Thyroid gland (tissue), 4 donors: ENCODE results near the gene ACTN3.

ENCODE experiments used
- CTCF ChIP-seq, 6 experiments: fragments of 200-600 bp in 3 of 6; fragments of 450-650 bp in 3 of 6; sonication (generic) in 3 of 6; IDR thresholded peaks; one replicate each; pipeline ENCODE4 v1.5.1; 2016 to 2019; ENCODE audit warnings: antibody characterized with exemption in 6 of 6, mild to moderate bottlenecking in 2 of 6, inconsistent platforms in 1 of 6, moderate library complexity in 1 of 6
- POLR2A ChIP-seq, 2 donors: fragments of 450-650 bp; IDR thresholded peaks; one replicate each; pipeline ENCODE4 v1.6.1; 2017; ENCODE audit warnings: antibody characterized with exemption in 2 of 2, mild to moderate bottlenecking in 2 of 2, moderate library complexity in 1 of 2

- TF ChIP-seq POLR2A (IDR thresholded peaks at IDR 0.05) = no peak
- TF ChIP-seq CTCF (IDR thresholded peaks at IDR 0.05) = no peak
Observed at GRCh38 chr11:66531841-66532240, 14.9 kb upstream of the ACTN3 start.
